GM21515 (cell line): ENCODE data around the gene MFSD12.
"Not testable (repeated sequence)": the region's sequence is repeated elsewhere in the genome, so short reads cannot be mapped to it uniquely, and the experiment has no call there.

Source experiments
- ATAC-seq: cut with Tn5 transposase; IDR thresholded peaks from one replicate; pipeline ENCODE4 v1.9.1; 2021; ENCODE audit not compliant: unreplicated experiment

Gene MFSD12

DNA sequence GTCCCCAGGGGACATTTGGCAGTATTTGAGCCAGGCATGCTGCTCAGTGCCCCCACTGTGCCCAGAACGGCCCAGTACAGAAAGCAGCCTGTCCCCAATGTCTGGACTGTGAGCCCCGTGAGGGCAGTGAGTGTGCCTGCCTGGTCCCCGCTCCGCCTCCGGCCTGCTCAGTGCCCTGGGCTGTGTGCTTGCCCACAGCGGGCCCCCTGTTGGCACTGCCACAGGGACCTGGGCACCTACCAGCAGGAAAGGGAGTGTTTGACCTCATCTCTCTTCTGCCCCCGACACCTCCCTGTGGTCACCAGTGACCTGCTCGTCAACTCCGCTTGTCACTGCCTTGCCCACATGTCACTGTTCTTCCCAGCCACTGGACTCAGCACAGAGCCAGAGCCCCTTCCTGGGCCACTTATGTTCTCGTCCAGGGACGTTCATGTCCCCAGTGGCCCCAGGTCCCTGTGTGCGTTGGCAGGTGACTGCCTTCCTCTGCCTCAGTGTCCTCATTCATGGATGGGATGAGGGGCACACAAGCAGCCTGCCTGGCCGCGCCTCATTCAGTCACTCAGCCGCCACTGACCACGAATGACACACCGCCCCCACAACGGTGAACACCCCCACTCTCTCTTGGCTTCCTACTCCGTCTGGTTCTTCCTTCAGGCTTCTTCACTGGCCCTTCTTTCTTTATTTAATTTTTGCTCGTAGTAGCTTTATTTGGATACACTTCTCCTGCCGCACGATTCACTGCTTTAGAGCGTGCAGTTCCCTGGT lies 48.4 kb downstream of the MFSD12 start:
- no peak for ATAC-seq

DNA sequence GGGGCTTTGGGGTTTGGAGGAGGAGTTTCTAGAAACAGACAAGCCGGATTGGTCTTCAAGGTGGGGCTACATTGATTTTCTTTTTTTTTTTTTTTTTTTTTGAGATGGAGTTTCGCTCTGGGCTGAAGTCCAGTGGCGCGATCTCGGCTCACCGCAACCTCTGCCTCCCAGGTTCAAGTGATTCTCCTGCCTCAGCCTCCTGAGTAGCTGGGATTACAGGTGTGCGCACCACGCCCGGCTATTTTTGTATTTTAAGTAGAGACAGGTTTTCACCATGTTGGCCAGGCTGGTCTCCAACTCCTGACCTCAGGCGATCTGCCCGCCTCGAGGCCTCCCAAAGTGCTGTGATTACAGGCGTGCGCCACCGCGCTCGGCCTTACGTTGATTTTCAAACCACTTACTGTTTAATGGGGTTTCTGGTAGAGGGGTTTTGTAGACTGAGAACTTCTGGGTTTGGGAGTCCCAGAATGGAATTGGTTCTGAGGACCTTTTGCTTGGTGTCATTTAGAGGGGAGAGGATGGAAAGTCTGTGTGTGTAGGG lies 49.2 kb downstream of the MFSD12 start:
- ATAC-seq: not testable (repeated sequence)

DNA sequence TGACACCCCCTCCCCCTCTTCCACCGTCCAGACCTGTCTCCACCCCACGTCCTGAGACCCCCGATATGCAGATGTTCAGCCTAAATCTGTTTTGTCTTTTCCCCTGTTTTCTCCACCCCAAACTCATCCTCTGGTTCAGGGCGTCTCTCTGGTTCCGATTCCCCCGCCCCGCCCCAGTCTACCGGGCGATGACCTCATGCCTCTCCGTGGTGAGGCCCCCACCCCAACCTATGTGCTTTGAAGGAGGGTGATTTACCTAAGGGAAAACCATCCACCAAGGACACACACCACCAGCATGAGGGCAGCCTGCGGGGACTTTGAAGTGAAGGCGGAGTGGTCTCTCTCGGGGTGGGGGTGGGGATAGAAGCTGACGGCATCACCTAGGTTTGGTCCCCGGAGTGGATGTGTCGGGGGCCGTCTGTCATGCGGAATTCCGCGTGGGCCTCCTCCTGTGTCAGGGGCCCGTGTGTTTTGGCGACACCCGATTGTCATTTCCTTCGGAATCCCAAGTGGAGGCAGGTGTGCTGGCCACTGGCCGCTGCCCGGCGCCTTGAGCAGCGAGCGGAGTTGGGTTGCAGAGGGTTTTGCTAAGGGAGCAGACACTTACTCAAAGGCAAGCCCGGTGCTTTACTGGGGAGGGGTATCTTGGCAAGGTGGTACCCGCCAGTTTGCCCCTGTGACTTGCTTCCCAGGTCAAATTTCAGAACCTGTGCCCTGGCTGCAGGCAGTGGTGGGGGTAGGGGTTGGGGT lies 49.8 kb downstream of the MFSD12 start:
- no peak for ATAC-seq

DNA sequence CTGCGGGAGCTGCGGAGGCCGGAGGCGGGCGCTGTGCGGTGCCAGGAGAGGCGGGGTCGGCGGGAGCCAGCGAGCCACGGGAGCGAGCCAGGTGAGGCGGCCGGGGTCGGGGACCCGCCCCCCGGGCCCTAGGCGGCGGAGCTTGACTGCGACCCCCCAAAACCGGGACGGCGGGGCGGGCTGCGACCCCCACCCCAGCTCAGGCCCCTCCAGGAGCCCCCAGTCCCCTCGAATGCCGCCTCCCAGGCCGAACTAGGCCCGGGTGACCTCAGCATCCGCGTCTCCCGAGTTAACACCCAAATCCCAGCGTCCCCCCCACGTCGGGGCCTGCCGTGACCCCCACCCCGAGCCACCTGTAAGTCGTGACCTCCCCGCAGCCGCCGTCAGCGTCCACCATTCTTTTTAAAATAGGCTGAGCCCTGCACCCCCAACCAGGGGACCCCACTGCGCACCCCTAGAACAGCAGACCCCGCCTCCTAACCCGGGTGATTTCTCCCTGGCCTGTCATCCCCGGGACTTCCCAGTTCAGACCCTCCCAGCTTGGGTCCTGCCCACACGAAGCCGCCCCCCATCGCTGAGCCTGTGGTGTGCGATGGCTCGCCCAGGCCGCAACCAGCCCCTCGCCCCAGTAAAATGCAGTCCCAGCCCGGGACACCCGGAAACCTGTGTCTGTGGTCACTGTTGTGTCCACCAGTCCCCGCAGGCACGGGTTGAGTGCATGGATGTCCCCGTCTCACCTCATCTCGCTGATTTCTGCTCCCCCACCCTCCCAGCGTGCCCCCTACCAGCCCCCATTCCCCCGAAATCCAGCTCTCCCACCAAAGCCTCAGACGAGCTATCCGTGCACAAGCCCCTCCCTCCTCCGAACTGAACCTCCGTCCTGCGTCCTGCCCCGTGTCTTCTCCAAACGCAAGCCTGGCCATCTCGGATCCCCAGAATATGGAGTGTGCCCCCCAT lies 50.7 kb downstream of the MFSD12 start:
- ATAC-seq: peak; percentile 7

DNA sequence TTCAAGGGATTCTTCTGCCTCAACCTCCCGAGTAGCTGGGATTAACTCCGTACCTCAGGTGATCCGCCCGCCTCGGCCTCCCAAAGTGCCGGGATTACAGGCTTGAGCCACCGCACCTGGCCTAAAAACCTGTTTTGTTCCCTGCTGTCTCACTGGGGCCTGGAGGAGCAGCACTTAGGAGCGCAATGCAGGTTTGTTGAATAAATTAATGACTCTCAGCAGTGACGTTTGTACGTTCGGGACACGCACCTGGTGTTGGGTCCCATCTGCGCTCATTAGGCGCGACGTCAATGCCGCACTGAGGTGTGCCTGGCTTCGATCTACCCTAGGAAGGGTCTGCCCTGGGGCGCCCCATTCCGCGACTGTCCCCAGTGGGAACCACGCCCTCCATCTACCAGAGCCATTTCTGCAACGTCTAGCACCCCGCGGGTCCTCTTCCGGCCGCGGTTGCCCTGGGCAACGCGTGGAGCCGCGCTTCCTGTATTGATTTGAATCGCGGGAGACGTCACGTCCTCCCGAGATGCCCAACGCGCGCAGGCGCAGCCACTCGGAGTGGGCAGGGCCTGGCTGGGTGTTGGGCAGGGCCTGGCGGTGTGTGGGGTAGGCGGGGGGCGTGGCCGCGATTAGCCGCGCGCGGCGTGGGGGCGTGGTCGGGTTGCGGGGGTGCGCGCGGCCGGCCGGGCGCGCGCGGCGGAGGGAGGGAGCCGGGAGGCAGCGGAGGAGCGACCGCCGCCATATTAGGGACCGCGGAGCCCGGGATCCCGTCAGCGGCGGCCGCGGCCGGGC lies 51.6 kb downstream of the MFSD12 start, which contains the start of gene FZR1:
Gene FZR1 (plus strand): TSS at position 714 of the 786 bp plus-strand sequence. CDS start 16,679 bp downstream, outside the sequence.
- peak; percentile 81 for ATAC-seq

DNA sequence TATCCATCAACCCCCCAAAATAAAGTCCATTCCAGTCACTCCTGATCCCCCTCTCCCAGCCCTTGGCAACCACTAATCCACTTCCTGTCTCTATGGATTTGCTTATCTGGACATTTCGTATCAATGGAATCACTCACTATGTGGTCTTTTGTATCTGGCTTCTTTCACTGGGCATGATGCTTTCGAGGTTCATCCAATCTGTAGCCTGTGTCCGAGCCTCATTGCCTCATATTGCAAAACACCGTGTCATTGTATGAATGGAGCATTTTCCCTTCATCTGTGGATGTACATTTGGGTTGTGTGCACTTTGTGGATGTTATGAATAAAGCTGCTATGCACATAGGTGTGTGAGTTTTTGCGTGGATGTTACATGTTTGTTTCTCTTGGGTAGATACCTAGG lies 52.7 kb downstream of the MFSD12 start:
- no peak for ATAC-seq

DNA sequence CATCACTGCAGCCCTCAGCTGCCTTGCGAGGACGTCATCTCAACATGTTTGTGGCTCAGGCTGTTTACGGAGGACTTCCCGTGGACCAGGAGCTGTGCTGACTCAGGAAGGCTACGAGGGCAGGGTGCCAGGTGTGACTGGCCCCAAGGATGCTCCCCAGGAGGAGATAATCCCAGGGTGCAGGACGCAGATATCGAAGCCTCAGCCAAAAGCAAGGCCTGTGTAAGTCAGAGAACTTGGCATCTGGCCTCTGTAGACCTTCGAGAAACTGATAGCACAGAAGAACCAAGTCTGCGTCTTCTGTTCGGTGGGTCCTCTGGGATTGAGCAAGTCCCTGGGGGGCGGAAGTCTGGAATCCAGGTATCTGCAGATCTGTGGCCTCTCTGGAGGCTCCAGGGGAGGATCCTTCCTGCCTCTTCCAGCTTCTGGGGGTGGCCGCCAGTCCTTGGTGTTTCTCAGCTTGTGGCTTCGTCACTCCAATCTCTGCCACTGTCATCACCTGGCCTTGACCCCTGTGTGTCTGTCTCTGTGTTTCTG lies 54.3 kb downstream of the MFSD12 start:
- ATAC-seq: no peak

DNA sequence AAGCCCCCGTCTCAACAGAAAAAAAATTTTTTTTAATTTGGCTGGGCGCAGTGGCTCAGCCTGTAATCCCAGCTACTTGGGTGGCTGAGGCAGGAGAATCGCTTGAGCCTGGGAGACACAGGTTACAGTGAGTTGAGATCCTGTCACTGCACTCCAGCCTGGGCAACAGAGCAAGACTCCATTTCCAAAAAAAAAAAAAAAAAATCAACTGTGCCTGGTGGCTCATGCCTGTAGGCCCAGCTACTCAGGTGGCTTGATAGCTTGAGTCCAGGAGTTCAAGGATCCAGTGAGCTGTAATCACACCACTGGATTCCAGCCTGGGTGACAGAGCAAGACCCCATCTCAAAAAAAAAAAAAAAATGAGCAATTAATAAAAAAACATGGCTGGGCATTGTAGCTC lies 55.6 kb downstream of the MFSD12 start:
- ATAC-seq: no peak

DNA sequence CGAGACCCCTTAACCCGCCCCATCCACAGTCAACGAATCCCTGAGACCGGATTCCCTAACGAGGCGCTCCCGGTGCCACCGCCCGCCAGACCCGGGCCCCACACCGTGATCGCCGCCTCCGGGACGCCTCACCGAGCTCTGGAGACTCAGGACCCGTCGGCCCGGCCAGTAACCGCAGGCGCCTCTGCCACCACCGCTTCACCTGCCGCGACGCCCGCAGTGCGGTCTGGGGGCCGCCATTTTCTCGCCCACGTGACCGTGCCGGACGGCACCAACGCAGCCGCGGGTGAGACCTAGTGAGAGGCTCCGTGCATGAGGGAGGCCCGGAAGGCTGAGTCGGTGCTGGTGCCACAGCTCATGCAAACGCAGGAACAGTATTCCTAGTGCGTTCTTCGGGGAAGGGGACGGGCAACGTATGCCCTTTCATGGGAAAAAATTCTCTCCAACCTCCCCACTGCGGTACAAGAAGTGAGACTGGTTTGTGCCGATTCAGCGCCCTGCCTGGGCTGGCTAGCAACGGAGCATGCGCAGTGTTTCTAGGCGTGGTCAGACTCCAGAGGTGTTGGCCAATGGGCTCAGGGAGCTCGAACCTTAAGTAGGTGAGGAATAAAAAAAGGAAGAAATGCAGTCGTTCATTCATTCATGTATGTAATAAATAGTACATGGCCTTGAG lies 56.8 kb downstream of the MFSD12 start, which contains the start of gene DOHH:
Gene DOHH (minus strand): TSS at position 246 of the 673 bp plus-strand sequence. CDS start 3,860 bp downstream, outside the sequence.
- peak; percentile 66 for ATAC-seq

DNA sequence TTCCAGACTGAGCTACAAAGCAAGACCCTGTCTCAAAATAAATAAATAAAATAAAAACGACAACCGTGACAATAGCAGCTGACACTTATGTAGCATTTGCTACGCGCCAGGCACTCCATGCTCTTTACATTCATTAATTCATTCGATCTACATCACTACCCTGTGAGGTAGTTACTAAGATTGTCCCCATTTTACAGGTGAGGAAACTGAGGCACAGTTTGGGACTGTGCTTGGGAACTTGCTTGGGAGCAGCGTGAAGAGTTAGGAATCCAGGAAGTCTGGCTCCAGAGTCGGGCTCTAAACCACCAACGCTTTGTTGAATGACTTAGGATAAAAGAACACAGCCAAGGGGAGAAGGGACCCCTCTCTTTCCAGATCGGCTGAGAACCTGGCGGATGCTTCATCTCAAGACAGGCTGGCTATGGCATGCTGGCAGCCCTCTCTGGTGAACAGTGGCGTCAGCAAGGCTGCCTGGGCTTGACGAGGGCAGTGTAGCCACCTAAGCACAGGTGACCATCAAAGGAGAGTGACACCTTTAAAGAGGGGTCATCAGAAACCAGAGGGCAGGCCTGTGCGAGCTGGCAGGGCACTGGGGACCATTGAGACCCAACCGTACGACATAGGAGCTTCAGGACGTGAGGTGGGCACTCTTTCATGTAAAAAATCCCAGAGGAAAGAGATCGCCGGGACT lies 57.5 kb downstream of the MFSD12 start:
- ATAC-seq: peak; percentile 12

DNA sequence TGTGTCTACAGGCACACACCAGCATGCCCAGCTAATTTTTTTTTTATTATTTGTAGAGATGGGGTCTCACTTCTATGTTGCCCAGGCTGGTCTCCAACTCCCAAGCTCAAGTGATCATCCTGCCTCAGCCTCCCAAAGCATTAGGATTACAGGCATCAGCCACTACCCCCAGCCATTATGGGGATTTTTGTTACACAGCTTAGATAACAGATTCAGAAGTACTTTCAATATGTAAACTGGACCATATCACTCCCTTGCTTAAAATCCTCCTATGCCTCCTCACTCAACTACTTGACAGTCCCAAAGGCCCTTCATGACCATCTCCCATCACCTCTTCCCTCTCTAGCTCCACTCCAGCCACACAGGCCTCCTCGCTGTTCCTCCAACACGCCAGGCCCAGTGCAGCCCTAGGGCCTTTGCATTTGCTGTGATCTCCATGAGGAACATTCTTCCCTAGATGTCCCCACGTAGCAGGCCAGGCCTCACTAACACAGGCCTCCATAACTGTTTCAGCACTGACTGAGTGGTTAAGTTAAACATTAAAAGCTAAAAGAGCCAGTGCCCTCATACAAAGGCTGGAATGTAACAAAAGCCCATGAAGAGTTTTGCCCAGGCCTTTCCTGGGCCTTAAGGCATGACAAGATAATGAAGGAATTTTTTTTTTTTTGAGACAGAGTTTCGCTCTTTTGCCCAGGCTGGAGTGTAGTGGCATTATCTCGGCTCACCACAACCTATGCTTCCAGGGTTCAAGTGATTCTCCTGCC lies 59.4 kb downstream of the MFSD12 start:
- ATAC-seq: no peak

DNA sequence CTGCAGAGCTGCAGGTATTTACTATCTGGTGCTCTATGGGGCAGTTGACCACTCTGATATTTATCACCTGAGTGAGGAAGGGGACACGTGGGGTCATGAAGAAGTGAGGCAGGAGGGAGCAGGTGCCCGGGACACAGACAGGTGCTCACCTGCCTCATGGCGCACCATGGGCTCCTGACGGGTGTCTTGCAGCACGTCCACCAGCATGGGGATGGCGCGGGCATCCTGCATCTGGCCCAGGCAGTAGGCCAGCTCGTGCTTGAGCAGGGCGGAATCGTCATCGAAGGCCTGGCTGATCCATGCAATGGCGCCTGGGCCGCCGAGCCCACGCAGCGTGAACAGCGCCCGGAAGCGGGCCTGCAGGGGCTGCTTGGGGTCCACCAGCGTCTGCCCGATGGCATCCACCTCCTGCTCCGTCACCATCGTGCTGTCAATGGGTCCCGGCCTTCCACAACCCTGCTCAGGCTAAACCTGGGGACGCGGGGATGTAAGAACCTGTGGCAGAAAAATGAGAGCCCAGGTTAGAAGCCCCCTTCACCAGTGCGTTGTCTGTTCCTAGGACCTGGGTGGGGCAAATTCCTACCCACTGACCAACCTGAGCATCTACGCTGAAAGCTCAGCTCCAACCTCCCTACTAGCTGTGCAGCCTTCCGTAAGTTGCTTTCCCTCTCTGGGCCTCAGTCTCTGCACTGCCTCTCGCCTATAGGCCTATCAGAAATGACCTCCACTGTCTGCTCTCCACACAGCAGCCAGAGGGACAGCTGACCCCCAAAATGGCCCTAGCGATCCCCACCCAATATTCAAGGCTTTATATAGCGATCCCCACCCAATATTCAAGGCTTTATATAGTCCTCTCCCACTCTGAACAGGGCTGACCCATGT lies 60.8 kb downstream of the MFSD12 start:
- ATAC-seq: no peak

DNA sequence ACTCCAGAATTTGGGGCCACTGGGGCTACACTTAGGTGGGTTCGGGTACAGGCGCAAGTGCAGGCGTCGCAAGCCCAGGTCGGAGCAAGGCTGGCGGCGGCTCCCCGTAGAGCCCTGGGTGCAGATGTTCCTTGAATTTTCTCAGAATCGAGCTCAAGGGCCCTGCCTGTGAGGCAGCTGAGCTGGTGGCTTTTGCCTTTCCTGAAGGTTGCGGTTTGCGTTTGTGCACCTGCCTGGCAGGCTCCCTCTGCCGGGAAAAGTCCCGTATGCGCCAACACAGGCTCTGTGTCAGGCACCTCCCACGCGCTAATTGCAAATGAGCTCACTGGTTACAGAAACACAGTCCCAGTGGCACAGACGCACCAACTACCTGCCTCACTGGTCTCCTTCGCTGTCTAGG lies 62.8 kb downstream of the MFSD12 start:
- ATAC-seq: no peak
